AG09309 (cell line): Measurements from ENCODE around the gene LAPTM4A.

Experiments used
- DNase-seq: peaks from one replicate; pipeline ENCODE4 v3.0.0-alpha.2; 2010; ENCODE audit warnings: low read depth
- H3K4me3 ChIP-seq: 2 replicates; pipeline ENCODE4 v1.5.1; 2011; ENCODE audit warnings: mild to moderate bottlenecking, low read depth, low read length, moderate library complexity; ENCODE audit not compliant: control insufficient read depth
- CTCF ChIP-seq: IDR thresholded peaks from 2 replicates; pipeline ENCODE4 v1.5.1; 2011; ENCODE audit warnings: mild to moderate bottlenecking, low read depth, low read length, inconsistent platforms; ENCODE audit not compliant: insufficient read depth, control insufficient read depth; ENCODE audit errors: missing control alignments

Gene LAPTM4A

GRCh38 chr2:19989342-19989666, 62.1 kb downstream of the LAPTM4A start:
- TF ChIP-seq CTCF, result no peak
- DNase-seq, result no peak
- H3K4me3 ChIP-seq, result peak overlapping the region; percentile 89

DNA sequence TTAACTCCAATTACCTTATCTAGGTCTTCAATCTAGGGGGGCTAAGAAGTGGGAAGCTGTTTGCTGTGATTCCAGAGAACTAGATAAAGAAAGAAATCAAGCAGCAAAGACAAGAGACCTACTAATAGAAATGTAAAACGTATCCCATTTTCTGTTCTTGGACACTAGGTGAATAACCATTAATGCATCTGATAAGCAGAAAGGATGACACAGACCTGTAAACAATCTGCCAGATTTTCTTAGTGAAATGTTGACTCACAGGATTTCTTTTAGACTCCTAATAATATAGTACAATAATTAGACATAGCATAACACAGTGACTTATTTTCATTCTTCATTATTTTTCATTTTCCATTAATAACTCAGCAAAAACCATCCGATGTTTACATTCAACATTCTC, 62.8 kb downstream of the LAPTM4A start:
- H3K4me3 ChIP-seq, result peak overlapping the region; percentile 89; the same call in 1 of the 2 replicates
- no peak for TF ChIP-seq CTCF
- DNase-seq, result no peak

- no peak overlapping the region for H3K4me3 ChIP-seq
- no peak for DNase-seq
- no peak for TF ChIP-seq CTCF
Measured at GRCh38 chr2:19987936-19988335, 63.5 kb downstream of the LAPTM4A start.
